Erythroblast (primary cell): Measurements from ENCODE around the gene PLA2G4C.

Experiments
- GATA1 ChIP-seq: IDR thresholded peaks from 2 replicates; pipeline ENCODE4 v1.6.1; 2011; ENCODE audit warnings: low read depth, mild to moderate bottlenecking, control low read depth, low read length, moderate library complexity
- POLR2A ChIP-seq: IDR thresholded peaks from 2 replicates; pipeline ENCODE4 v1.6.1; 2011; ENCODE audit warnings: mild to moderate bottlenecking, low read length

GRCh38 chr19:48033604-48034003 is 77.0 kb downstream of the PLA2G4C start:
- no peak for TF ChIP-seq POLR2A
- TF ChIP-seq GATA1: no peak
